HG03520 (cell line): ENCODE measurements around the gene NME4.
"Not testable (repeated sequence)": the region's sequence is repeated elsewhere in the genome, so short reads cannot be mapped to it uniquely, and the experiment has no call there.

ENCODE experiments used
- ATAC-seq: cut with Tn5 transposase; IDR thresholded peaks from one replicate; pipeline ENCODE4 v1.9.1; 2021; ENCODE audit warnings: mild to moderate bottlenecking, moderate library complexity; ENCODE audit not compliant: unreplicated experiment

NME4 gene

GRCh38 chr16:396199-396598 lies 800 bp upstream of the NME4 start:
- no peak for ATAC-seq

- no peak for ATAC-seq
These were observed 394 bp upstream of the NME4 start for GRCh38 chr16:396605-397004.

GRCh38 chr16:397736-398332 lies 835 bp downstream of the NME4 start:
- no peak for ATAC-seq

GRCh38 chr16:398561-399339 lies 1.8 kb downstream of the NME4 start:
- ATAC-seq, result no peak

GRCh38 chr16:399340-400019 lies 2.5 kb downstream of the NME4 start:
- ATAC-seq, result no peak

- ATAC-seq, result no peak
These were observed 3.1 kb downstream of the NME4 start for GRCh38 chr16:400061-400591.

- peak; percentile 45 for ATAC-seq
These were observed 4.7 kb downstream of the NME4 start, which contains the start of gene DECR2 for GRCh38 chr16:401468-402348. DECR2 (plus strand) TSS chr16:401885; CDS start chr16:401964, 79 bp downstream.

- no peak for ATAC-seq
These were observed 8.0 kb downstream of the NME4 start for GRCh38 chr16:404971-405486.

- no peak for ATAC-seq
These were observed 8.8 kb downstream of the NME4 start for GRCh38 chr16:405548-406506.

- no peak for ATAC-seq
These were observed 10.3 kb downstream of the NME4 start for GRCh38 chr16:407253-407652.

GRCh38 chr16:410516-411178 lies 13.6 kb downstream of the NME4 start:
- ATAC-seq, result no peak

GRCh38 chr16:411576-412265 lies 14.7 kb downstream of the NME4 start:
- no peak for ATAC-seq

GRCh38 chr16:414395-415169 lies 17.6 kb downstream of the NME4 start:
- no peak for ATAC-seq

GRCh38 chr16:415170-415498 lies 18.1 kb downstream of the NME4 start:
- ATAC-seq, result not testable (repeated sequence)

GRCh38 chr16:422179-422578 lies 25.2 kb downstream of the NME4 start:
- not testable (repeated sequence) for ATAC-seq

- ATAC-seq, result no peak
These were observed 27.1 kb downstream of the NME4 start for GRCh38 chr16:424033-424622.

GRCh38 chr16:424623-425081 lies 27.7 kb downstream of the NME4 start:
- no peak for ATAC-seq
